GM12878 (cell line): ENCODE data around the gene SLC27A5. TPM values are rescaled to one million over a fixed set of nuclear protein-coding genes. Genes with fewer than 3 reads are reported as not detected.

Experiments used
- ATAC-seq: fragments of 200-7000 bp; cut with Tn5 transposase; 3 replicates; pipeline ENCODE4 v1.9.1; 2020; ENCODE audit warnings: mild to moderate bottlenecking, moderate library complexity
- BruUV-seq: library from RNA; stranded (reverse); fragments of 400-500 nt; replicated peaks from 2 replicates; lab custom pipeline; 2021; lab: Mats Ljungman, UMichigan
- CTCF ChIA-PET: fragments of 300-600 bp; sonication (Branson Sonifier 250); formaldehyde crosslinking; extraction: SDS; loops from one replicate; lab custom pipeline; 2021; ENCODE audit warnings: inconsistent platforms; lab: Yijun Ruan, JAX
- POLR2A ChIA-PET: fragments of 350-600 bp; formaldehyde crosslinking; extraction: SDS; loops from one replicate; lab custom pipeline; 2021; ENCODE audit warnings: inconsistent platforms; lab: Charles Lee
- RAD21 ChIA-PET: fragments of 300-600 bp; sonication (Branson Sonifier 250); formaldehyde crosslinking; loops from one replicate; lab custom pipeline; 2023; ENCODE audit warnings: antibody characterized with exemption; ENCODE audit not compliant: unreplicated experiment; lab: Charles Lee
- SMC1A ChIA-PET: fragments of 300-600 bp; sonication (Branson Sonifier 250); formaldehyde crosslinking; loops from one replicate; lab custom pipeline; 2023; ENCODE audit not compliant: unreplicated experiment, uncharacterized antibody; lab: Charles Lee
- DNase-seq: peaks from one replicate; pipeline ENCODE4 v3.0.0-alpha.2; 2011; ENCODE audit warnings: low read depth, low spot score
- FAIRE-seq: peaks from 3 replicates; lab custom pipeline; 2011; peaks lifted over from hg19 to GRCh38; lab: Jason Lieb, UNC
- H2AFZ ChIP-seq: 2 replicates; pipeline ENCODE4 v1.6.0; 2011; ENCODE audit warnings: low read depth, low read length, control low read depth; ENCODE audit not compliant: control insufficient read depth
- H3K27ac ChIP-seq: 2 replicates; pipeline ENCODE4 v1.5.1; 2011; ENCODE audit warnings: control low read depth; ENCODE audit not compliant: control insufficient read depth, insufficient read depth
- H3K27me3 ChIP-seq, 2 experiments: replicated peaks in 1 of 2; 2 replicates each; pipeline versions ENCODE4 v1.6.0 to v1.6.1; 2011; ENCODE audit warnings: low read length in 1 of 2; ENCODE audit not compliant: control insufficient read depth in 2 of 2, insufficient read depth in 2 of 2
- H3K36me3 ChIP-seq, 2 experiments: 2 replicates each; pipeline ENCODE4 v1.5.1; 2011; ENCODE audit warnings: low read length in 1 of 2; ENCODE audit not compliant: control insufficient read depth in 2 of 2, insufficient read depth in 2 of 2
- H3K4me1 ChIP-seq: 2 replicates; pipeline ENCODE4 v1.6.1; 2011; ENCODE audit warnings: mild to moderate bottlenecking, low read length, moderate library complexity, mixed read lengths; ENCODE audit not compliant: control insufficient read depth, insufficient read depth
- H3K4me2 ChIP-seq: 2 replicates; pipeline ENCODE4 v1.6.0; 2011; ENCODE audit warnings: control low read depth; ENCODE audit not compliant: control insufficient read depth, insufficient read depth
- H3K4me3 ChIP-seq: fragments of 200-600 bp; sonication (generic); 2 replicates; pipeline ENCODE4 v1.5.1; 2016
- H3K79me2 ChIP-seq: 2 replicates; pipeline ENCODE4 v1.6.0; 2011; ENCODE audit warnings: low read length; ENCODE audit not compliant: control insufficient read depth, insufficient read depth
- H3K9ac ChIP-seq: 2 replicates; pipeline ENCODE4 v1.8.0; 2011; ENCODE audit warnings: low read length, control low read depth, mixed read lengths; ENCODE audit not compliant: control insufficient read depth, insufficient read depth
- H3K9me3 ChIP-seq: replicated peaks from 3 replicates; pipeline ENCODE4 v1.5.1; 2011; ENCODE audit warnings: mild to moderate bottlenecking, low read length; ENCODE audit not compliant: control insufficient read depth, insufficient read depth
- H4K20me1 ChIP-seq: 2 replicates; pipeline ENCODE4 v1.6.0; 2011; ENCODE audit not compliant: control insufficient read depth, insufficient read depth
- CHD4 ChIP-seq: fragments of 200-600 bp; sonication (generic); IDR thresholded peaks from 2 replicates; pipeline ENCODE4 v1.6.1; 2016; ENCODE audit warnings: mild to moderate bottlenecking
- POLR2AphosphoS5 ChIP-seq: IDR thresholded peaks from 2 replicates; pipeline ENCODE4 v1.6.1; 2011; ENCODE audit warnings: mild to moderate bottlenecking, low read length, inconsistent platforms
- RUNX3 ChIP-seq: IDR thresholded peaks from 2 replicates; pipeline ENCODE4 v1.6.1; 2012; ENCODE audit warnings: low read length, inconsistent platforms
- SMAD1 ChIP-seq: fragments of 450-650 bp; IDR thresholded peaks from 2 replicates; pipeline ENCODE4 v1.6.1; 2018; ENCODE audit warnings: mild to moderate bottlenecking, low read depth; ENCODE audit not compliant: partially characterized antibody
- SP1 ChIP-seq: IDR thresholded peaks from one replicate; pipeline ENCODE4 v1.6.1; 2011; ENCODE audit warnings: low read depth, low read length
- WGBS: methylation state at CpG from one replicate; pipeline ENCODE4 v1.1.6; 2016; ENCODE audit warnings: low lambda C conversion rate; ENCODE audit not compliant: insufficient replicate concordance, insufficient coverage; ENCODE audit errors: missing lambda C conversion rate; 5-methylcytosine and 5-hydroxymethylcytosine counted together
- in situ Hi-C: fragments of 300-500 bp; cut with MboI; formaldehyde crosslinking; loops from 9 replicates; pipeline ENCODE4 v1.14.3; 2018; ENCODE audit warnings: mixed read lengths
- intact Hi-C: fragments of 100-400 bp; cut with micrococcal nuclease; formaldehyde crosslinking; loops from one replicate; pipeline ENCODE4 v1.14.2; 2022; ENCODE audit not compliant: unreplicated experiment
- polyA plus RNA-seq, 11 experiments: library from polyadenylated mRNA; depleted of rRNA in 4 of 11; unstranded in 6 of 11; stranded (reverse) in 5 of 11; fragments of >200 nt; fragmentation: Nextera tagmentation in 4 of 11; fragmentation: Illumina TruSeq in 1 of 11; extraction: Ambion mirVana in 4 of 11; extraction: Trizol in 1 of 11; gene quantifications; 1 replicate in 1 of 11; 2 replicates in 10 of 11; pipeline versions ENCODE4 v1.2.1 to v1.2.3, GENCODE V29; 2011 to 2016; ENCODE audit warnings: inconsistent platforms in 2 of 11, missing spikeins in 2 of 11, low read depth in 1 of 11
- total RNA-seq, 4 experiments: library from RNA; depleted of rRNA in 3 of 4; stranded (reverse); fragments of >200 nt in 3 of 4; fragmentation: Illumina TruSeq in 1 of 4; extraction: Trizol in 1 of 4; gene quantifications; 2 replicates each; pipeline versions ENCODE4 v1.2.1 to v1.2.3, GENCODE V29; 2013 to 2021

The SLC27A5 gene
- total and polyA plus RNA-seq, 10 of the 15 experiments (the other 5 are each of a cell fraction or from before 2014, with no cell fraction given): 21.2 to 127 (median 31.8) TPM

GRCh38 chr19:58555369-58555885, 43.6 kb upstream of the SLC27A5 start:
- Histone ChIP-seq H3K4me1 (peaks cover 34% of the 10 kb centered on the region), H4K20me1 (no peaks in the 10 kb centered on the region; the same call in 1 of the 2 replicates), H3K4me2 (peak overlapping the region; percentile 98), H3K27ac (peak overlapping the region; percentile 93), H3K4me3 (peak overlapping the region; percentile 68; the same call in 1 of the 2 replicates), H3K9ac (peak overlapping the region; percentile 82)
- ChIA-PET SMC1A (interaction anchor here (1.0 to 2.9 kb wide), 6 partner anchors 10 to 193 kb away, joined by 3 to 21 read pairs (median 10); partner anchors contain the start of genes TRIM28, ZBTB45 and ZNF497), POLR2A (interaction anchor here (0.9 to 3.1 kb wide), 11 partner anchors 9 to 174 kb away, joined by 3 to 41 read pairs (median 6); partner anchors contain the start of genes MZF1, TRIM28, ZBTB45 and ZNF837)
- DNase-seq: no peak
- in situ Hi-C loops: no loop called here
- TF ChIP-seq POLR2AphosphoS5 (no peak), SMAD1 (peak; percentile 13), CHD4 (no peak), RUNX3 (no peak), SP1 (no peak)
- TF ChIP-seq, all 136 proteins: peak for 1
- Histone ChIP-seq H2AFZ (peak overlapping the region; percentile 86), H3K9me3 (no peaks in the 10 kb centered on the region), H3K79me2 (peaks cover 45% of the 10 kb centered on the region), H3K36me3 (peaks cover 5 to 21% of the 10 kb centered on the region in 2 experiments; a peak in 3 of 4 replicates), H3K27me3 (no peaks in the 10 kb centered on the region)
- BruUV-seq: no TSS peak
- RAD21 ChIA-PET: interaction anchor here (0.6 to 1.9 kb wide), 5 partner anchors 12 to 35 kb away, joined by 3 to 13 read pairs (median 3); partner anchors contain the start of genes TRIM28 and ZBTB45
- FAIRE-seq (no peak), ATAC-seq (no peak)
- intact Hi-C loops: loop anchor here (1.0 kb wide), 1 partner anchor 11 kb away; the partner anchor contains the start of gene TRIM28
- WGBS: 46% methylated on average over 4 of the region's 4 CpGs
- CTCF ChIA-PET: interaction anchor here (0.7 to 3.9 kb wide), 4 partner anchors 13 to 41 kb away, joined by 3 to 37 read pairs (median 5); partner anchors contain the start of gene ZBTB45
